SU-DHL-6 (cell line): ENCODE results near the gene C8A.

ENCODE experiments used
- CTCF ChIP-seq: fragments of 200-600 bp; sonication (generic); IDR thresholded peaks from one replicate; pipeline ENCODE4 v1.5.1; 2017; ENCODE audit warnings: antibody characterized with exemption, mild to moderate bottlenecking, low read length, moderate library complexity; ENCODE audit not compliant: insufficient read depth, poor library complexity, severe bottlenecking
- EZH2phosphoT487 ChIP-seq: fragments of 200-600 bp; sonication (generic), shearing (Covaris generic); conservative IDR thresholded peaks from 2 replicates; pipeline ENCODE4 v1.6.1; 2018; ENCODE audit warnings: mild to moderate bottlenecking, antibody characterized with exemption, low read length, moderate library complexity, mixed read lengths

DNA sequence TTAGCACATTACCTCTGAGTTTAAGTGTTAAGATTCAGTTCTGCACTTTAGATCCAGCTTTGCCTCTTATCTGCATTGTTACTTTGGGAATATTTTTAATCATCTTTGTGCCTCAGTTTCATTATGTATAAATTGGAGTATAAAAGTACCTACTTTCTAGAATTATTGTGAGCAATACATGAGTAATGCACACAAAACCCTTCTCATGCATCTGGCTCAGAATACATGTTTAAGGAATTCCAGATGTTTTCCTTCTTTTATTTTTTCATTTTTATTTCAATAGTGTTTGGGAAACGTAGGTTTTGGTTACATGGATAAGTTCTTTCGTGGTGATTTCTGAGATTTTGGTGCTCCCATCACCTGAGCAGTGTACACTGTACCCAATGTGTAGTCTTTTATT is 14.2 kb downstream of the C8A start:
- TF ChIP-seq CTCF: no peak
- TF ChIP-seq EZH2phosphoT487: no peak
